ENCODE data around the gene RAD51B. TPM values are rescaled to one million over a fixed set of nuclear protein-coding genes. Genes with fewer than 3 reads are reported as not detected.

Gene RAD51B
- total and polyA plus RNA-seq, 5 donors: 0.88 to 5.3 (median 3.3) TPM

- ATAC-seq (no peak), DNase-seq (no peak)
- WGBS: 98% methylated on average over 9 of the region's 9 CpGs
- intact Hi-C loops (cut with DNase I): no loop called here
- no peak overlapping the region for H3K27ac ChIP-seq (ENCODE audit: low read length)
- no peaks in the 10 kb centered on the region for H3K9me3 ChIP-seq (ENCODE audit: control insufficient read depth, low read length)
- no peaks in the 10 kb centered on the region for H3K4me1 ChIP-seq (ENCODE audit: control insufficient read depth, insufficient read depth, low read length)
- no peaks in the 10 kb centered on the region for H3K27me3 ChIP-seq (ENCODE audit: control insufficient read depth, insufficient read depth)
- H3K4me3 ChIP-seq (ENCODE audit: low read length): no peak overlapping the region
Measured at GRCh38 chr14:68493152-68493911, 673.8 kb downstream of the RAD51B start.

- Histone ChIP-seq H3K4me1 (ENCODE audit: control insufficient read depth, insufficient read depth, low read length) (no peaks in the 10 kb centered on the region), H3K4me3 (ENCODE audit: low read length) (no peak overlapping the region), H3K27me3 (ENCODE audit: control insufficient read depth, insufficient read depth) (no peaks in the 10 kb centered on the region), H3K9me3 (ENCODE audit: control insufficient read depth, low read length) (no peaks in the 10 kb centered on the region), H3K27ac (ENCODE audit: low read length) (peak overlapping the region; percentile 20)
- WGBS: 69% methylated on average over 14 of the region's 14 CpGs
- DNase-seq: peak in 2 of 3 donors; percentile 59 to 61
- intact Hi-C loops (cut with DNase I): no loop called here
- peak; percentile 66 to 67 for ATAC-seq
Measured at GRCh38 chr14:68495101-68496039, 675.8 kb downstream of the RAD51B start.

- H3K9me3 ChIP-seq (ENCODE audit: control insufficient read depth, low read length): no peaks in the 10 kb centered on the region
- no peak for DNase-seq
- H3K27me3 ChIP-seq (ENCODE audit: control insufficient read depth, insufficient read depth): no peaks in the 10 kb centered on the region
- H3K4me1 ChIP-seq (ENCODE audit: control insufficient read depth, insufficient read depth, low read length): peaks cover 7% of the 10 kb centered on the region
- no peak overlapping the region for H3K27ac ChIP-seq (ENCODE audit: low read length)
- ATAC-seq: no peak
- intact Hi-C loops (cut with DNase I): no loop called here
- H3K4me3 ChIP-seq (ENCODE audit: low read length): no peak overlapping the region
- WGBS: 79% methylated on average over 2 of the region's 2 CpGs
Measured at GRCh38 chr14:68497011-68497410, 677.4 kb downstream of the RAD51B start.

GRCh38 chr14:68499451-68499850, 679.9 kb downstream of the RAD51B start:
- intact Hi-C loops (cut with DNase I): no loop called here
- no peaks in the 10 kb centered on the region for H3K27me3 ChIP-seq (ENCODE audit: control insufficient read depth, insufficient read depth)
- WGBS: 90% methylated on average over 6 of the region's 6 CpGs
- no peaks in the 10 kb centered on the region for H3K9me3 ChIP-seq (ENCODE audit: control insufficient read depth, low read length)
- no peak overlapping the region for H3K4me3 ChIP-seq (ENCODE audit: low read length)
- ATAC-seq (no peak), DNase-seq (no peak)
- no peak overlapping the region for H3K27ac ChIP-seq (ENCODE audit: low read length)
- peaks cover 7% of the 10 kb centered on the region for H3K4me1 ChIP-seq (ENCODE audit: control insufficient read depth, insufficient read depth, low read length)

DNA sequence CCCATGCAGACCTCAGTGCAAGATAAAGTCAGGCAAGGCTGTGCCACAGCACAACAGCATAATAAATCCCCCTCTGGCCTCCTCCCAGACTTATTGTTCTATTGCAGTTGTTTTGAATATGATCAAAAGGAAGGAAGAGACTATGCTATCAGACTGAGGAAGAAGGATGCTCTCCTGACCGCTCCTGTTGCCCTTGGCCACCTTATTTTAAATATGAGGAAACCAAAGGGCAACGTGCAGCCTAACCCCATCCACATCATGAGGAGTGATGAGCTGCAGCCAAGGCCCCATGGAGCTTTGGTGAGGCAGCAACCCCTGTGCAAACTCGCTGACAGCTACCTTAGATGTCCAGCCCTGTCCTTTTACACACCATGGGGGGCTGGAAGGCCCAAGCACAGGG, 681.6 kb downstream of the RAD51B start:
- intact Hi-C loops (cut with DNase I): no loop called here
- 72% methylated on average over 3 of the region's 3 CpGs for WGBS
- Histone ChIP-seq H3K9me3 (ENCODE audit: control insufficient read depth, low read length) (no peaks in the 10 kb centered on the region), H3K27ac (ENCODE audit: low read length) (no peak overlapping the region), H3K4me1 (ENCODE audit: control insufficient read depth, insufficient read depth, low read length) (peaks cover 8% of the 10 kb centered on the region), H3K4me3 (ENCODE audit: low read length) (no peak overlapping the region), H3K27me3 (ENCODE audit: control insufficient read depth, insufficient read depth) (no peaks in the 10 kb centered on the region)
- ATAC-seq (peak; percentile 48 to 53), DNase-seq (no peak)

GRCh38 chr14:68501614-68502052, 682.1 kb downstream of the RAD51B start:
- 85% methylated on average over 9 of the region's 9 CpGs for WGBS
- Histone ChIP-seq H3K27me3 (ENCODE audit: control insufficient read depth, insufficient read depth) (no peaks in the 10 kb centered on the region), H3K4me3 (ENCODE audit: low read length) (no peak overlapping the region), H3K27ac (ENCODE audit: low read length) (no peak overlapping the region), H3K9me3 (ENCODE audit: control insufficient read depth, low read length) (no peaks in the 10 kb centered on the region), H3K4me1 (ENCODE audit: control insufficient read depth, insufficient read depth, low read length) (peaks cover 11% of the 10 kb centered on the region)
- intact Hi-C loops (cut with DNase I): no loop called here
- DNase-seq (peak; percentile 66 to 92 (median 86)), ATAC-seq (peak; percentile 39 to 54)

- Histone ChIP-seq H3K9me3 (ENCODE audit: control insufficient read depth, low read length) (no peaks in the 10 kb centered on the region), H3K27me3 (ENCODE audit: control insufficient read depth, insufficient read depth) (no peaks in the 10 kb centered on the region), H3K27ac (ENCODE audit: low read length) (no peak overlapping the region), H3K4me3 (ENCODE audit: low read length) (no peak overlapping the region), H3K4me1 (ENCODE audit: control insufficient read depth, insufficient read depth, low read length) (peaks cover 11% of the 10 kb centered on the region)
- WGBS: 90% methylated on average over 8 of the region's 8 CpGs
- no peak for DNase-seq
- intact Hi-C loops (cut with DNase I): no loop called here
- no peak for ATAC-seq
Measured at GRCh38 chr14:68502230-68502629, 682.7 kb downstream of the RAD51B start.

DNA sequence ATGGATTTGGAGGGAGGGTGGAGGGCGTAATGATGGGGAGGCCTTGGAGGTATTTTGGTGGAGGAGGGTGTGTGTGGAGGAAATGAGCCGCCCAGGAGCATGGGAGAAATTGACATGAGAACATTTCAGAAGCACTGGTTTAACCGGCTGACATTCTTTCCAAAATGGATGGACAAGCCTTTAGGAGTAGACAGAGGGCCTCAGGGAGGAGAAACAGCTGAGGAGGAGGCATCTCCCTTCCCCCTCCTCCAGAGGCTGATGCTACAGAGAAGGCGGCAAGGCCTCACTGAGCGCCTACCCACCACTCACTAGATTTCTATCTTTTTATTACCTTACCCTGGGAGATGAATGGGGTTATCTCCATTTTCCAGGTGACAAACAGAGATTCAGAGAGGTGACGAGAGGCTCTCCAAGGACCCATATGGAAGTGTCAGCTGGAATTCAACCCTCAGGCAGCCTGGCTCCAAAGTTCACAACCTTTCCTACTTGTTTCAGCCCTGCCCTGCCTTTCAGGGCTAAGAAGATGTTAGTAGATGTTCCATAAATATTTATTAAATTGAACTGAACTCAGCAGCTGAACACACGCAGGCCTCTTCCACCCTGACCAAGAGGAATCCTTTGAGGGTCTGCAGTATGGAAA, 683.7 kb downstream of the RAD51B start:
- Histone ChIP-seq H3K4me1 (ENCODE audit: control insufficient read depth, insufficient read depth, low read length) (peaks cover 11% of the 10 kb centered on the region), H3K4me3 (ENCODE audit: low read length) (no peak overlapping the region), H3K27me3 (ENCODE audit: control insufficient read depth, insufficient read depth) (no peaks in the 10 kb centered on the region), H3K27ac (ENCODE audit: low read length) (no peak overlapping the region), H3K9me3 (ENCODE audit: control insufficient read depth, low read length) (no peaks in the 10 kb centered on the region)
- 96% methylated on average over 7 of the region's 7 CpGs for WGBS
- ATAC-seq: no peak
- DNase-seq: no peak
- intact Hi-C loops (cut with DNase I): no loop called here

GRCh38 chr14:68504861-68505260, 685.3 kb downstream of the RAD51B start:
- intact Hi-C loops (cut with DNase I): no loop called here
- Histone ChIP-seq H3K27me3 (ENCODE audit: control insufficient read depth, insufficient read depth) (no peaks in the 10 kb centered on the region), H3K4me3 (ENCODE audit: low read length) (no peak overlapping the region), H3K27ac (ENCODE audit: low read length) (no peak overlapping the region), H3K4me1 (ENCODE audit: control insufficient read depth, insufficient read depth, low read length) (peaks cover 11% of the 10 kb centered on the region), H3K9me3 (ENCODE audit: control insufficient read depth, low read length) (no peaks in the 10 kb centered on the region)
- 97% methylated on average over 8 of the region's 8 CpGs for WGBS
- ATAC-seq (no peak), DNase-seq (no peak)

DNA sequence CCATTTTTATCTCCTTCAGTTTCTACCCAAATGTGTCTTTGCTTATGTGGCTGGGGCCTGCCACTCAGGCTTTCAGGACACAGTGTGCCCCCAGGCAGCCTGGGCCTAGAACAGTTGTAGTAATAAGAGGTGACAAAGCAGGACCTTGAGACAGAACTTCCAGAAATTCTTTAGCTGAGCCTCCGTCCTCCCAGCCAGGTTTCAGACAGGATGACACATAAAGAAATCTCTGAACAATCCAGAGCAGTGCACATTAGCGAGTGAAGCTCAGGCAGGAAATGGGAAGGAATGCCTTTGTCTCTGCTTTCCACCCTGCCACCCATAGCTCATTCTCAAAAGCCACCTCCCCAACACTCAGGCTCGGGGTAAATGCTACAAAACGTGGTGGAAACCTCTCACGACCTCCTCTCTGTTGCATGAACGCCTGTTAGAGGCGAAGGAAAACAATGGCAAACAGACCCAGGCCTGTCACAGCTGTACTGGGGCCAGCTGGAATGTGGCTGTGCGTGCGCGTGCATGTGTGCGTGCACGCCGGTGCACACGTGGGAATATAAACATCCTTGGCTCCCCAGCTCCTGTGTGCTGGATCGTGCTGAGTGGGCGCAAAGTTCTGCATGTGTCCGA, 686.6 kb downstream of the RAD51B start:
- DNase-seq: peak in 2 of 3 donors; percentile 71 to 72
- Histone ChIP-seq H3K4me1 (ENCODE audit: control insufficient read depth, insufficient read depth, low read length) (peaks cover 18% of the 10 kb centered on the region), H3K27me3 (ENCODE audit: control insufficient read depth, insufficient read depth) (no peaks in the 10 kb centered on the region), H3K9me3 (ENCODE audit: control insufficient read depth, low read length) (no peaks in the 10 kb centered on the region), H3K27ac (ENCODE audit: low read length) (peak overlapping the region; percentile 21), H3K4me3 (ENCODE audit: low read length) (no peak overlapping the region)
- peak; percentile 15 to 60 for ATAC-seq
- intact Hi-C loops (cut with DNase I): no loop called here
- 48% methylated on average over 17 of the region's 17 CpGs for WGBS

Measured in right cardiac atrium (tissue), 5 donors.